ENCODE data around the gene MAG. TPM values are rescaled to one million over a fixed set of nuclear protein-coding genes. Genes with fewer than 3 reads are reported as not detected.

The MAG gene
- total and polyA plus RNA-seq, 5 experiments from 2014 or later: 0.08 TPM; not detected in 4

DNA sequence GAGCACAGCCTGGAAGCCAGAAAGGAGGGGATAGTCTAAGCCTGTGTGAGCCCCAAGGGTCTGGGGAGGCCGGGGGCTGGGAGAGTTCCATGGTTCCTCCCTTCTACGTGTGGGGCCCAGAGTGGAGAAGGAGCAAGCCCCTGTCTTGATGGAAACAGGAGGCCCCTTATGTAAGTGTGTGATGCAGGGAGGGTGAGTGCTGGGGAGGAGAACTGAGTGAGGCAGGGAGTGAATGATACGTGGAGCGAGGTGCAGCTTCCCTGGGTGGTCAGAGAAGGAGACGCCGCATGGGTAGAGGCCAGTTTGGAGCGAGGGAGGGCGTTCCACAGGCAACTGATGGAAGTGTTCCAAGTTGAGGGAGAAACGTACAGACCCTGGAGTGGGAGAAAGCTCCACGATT is 16.0 kb downstream of the MAG start:
- ATAC-seq (no peak), DNase-seq (no peak)
- Mint-ChIP-seq H3K4me1 (peaks cover 0 to 18% (median 2%) of the 10 kb centered on the region in 4 donors), H3K4me3 (no peak overlapping the region), H3K36me3 (no peaks in the 10 kb centered on the region), H3K27ac (peak overlapping the region in 1 of 10 donors; percentile 25), H3K27me3 (peaks cover 0 to 5% (median 0%) of the 10 kb centered on the region in 5 donors), H3K9me3 (no peaks in the 10 kb centered on the region)
- POLR2A ChIA-PET: no interaction called here

DNA sequence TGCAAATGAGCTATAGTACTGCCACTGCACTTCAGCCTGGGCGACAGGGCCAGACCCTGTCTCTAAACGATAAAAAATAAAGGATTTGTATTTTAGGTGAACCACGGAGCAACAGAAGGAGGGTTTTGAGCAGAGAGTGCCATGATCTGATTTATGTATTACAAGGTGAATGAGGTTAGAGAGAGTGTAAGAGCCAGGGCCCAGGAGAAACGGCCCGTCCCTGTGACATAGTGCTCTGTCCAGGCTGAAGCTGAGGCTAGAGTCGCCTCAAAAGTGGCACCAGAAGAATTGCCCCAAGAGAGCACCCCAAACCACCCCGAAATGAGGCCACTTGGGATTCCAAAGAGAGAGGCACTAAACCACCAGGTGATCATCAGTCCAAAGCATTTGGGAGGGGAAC is 16.9 kb downstream of the MAG start:
- H3K4me1 Mint-ChIP-seq: peaks cover 0 to 18% (median 2%) of the 10 kb centered on the region in 4 donors
- H3K36me3 Mint-ChIP-seq: no peaks in the 10 kb centered on the region
- ATAC-seq: no peak
- H3K4me3 Mint-ChIP-seq: no peak overlapping the region
- H3K27me3 Mint-ChIP-seq: peaks cover 0 to 5% (median 0%) of the 10 kb centered on the region in 5 donors
- DNase-seq: no peak
- no peaks in the 10 kb centered on the region for H3K9me3 Mint-ChIP-seq
- POLR2A ChIA-PET: no interaction called here
- peak overlapping the region in 1 of 10 donors; percentile 21 for H3K27ac Mint-ChIP-seq

DNA sequence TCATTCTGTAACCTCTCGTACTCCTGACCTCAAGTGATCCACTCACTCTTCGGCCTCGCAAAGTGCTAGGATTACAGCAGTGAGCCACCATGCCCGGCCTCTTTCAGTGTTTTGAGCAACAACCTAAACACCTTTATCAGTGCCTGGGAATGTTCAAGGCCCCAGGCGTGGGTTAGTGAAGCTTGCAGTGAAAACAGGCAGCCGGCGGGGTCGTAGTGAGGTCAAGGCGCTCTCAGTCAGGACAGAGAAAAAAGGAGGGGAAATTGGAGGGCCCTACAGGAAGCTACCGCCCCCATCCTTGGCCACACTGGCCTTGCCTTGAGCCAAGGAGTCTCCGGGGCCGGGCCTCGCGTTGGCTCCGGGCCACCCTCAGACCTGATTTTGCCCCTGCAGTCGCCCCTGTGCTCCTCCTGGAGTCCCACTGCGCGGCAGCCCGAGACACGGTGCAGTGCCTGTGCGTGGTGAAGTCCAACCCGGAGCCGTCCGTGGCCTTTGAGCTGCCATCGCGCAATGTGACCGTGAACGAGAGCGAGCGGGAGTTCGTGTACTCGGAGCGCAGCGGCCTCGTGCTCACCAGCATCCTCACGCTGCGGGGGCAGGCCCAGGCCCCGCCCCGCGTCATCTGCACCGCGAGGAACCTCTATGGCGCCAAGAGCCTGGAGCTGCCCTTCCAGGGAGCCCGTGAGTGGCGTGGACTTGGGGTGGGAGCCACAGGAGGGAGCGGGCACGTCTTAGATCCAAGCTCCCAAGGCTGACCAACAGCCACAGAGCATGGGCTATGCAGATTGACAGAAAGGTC is 17.7 kb downstream of the MAG start:
- no peak for ATAC-seq
- H3K27ac Mint-ChIP-seq: peak overlapping the region in 1 of 10 donors; percentile 56
- no peak for DNase-seq
- H3K4me3 Mint-ChIP-seq: no peak overlapping the region
- peaks cover 0 to 5% (median 0%) of the 10 kb centered on the region in 5 donors for H3K27me3 Mint-ChIP-seq
- peaks cover 0 to 21% (median 2%) of the 10 kb centered on the region in 4 donors for H3K4me1 Mint-ChIP-seq
- POLR2A ChIA-PET: no interaction called here
- H3K9me3 Mint-ChIP-seq: no peaks in the 10 kb centered on the region
- no peaks in the 10 kb centered on the region for H3K36me3 Mint-ChIP-seq

DNA sequence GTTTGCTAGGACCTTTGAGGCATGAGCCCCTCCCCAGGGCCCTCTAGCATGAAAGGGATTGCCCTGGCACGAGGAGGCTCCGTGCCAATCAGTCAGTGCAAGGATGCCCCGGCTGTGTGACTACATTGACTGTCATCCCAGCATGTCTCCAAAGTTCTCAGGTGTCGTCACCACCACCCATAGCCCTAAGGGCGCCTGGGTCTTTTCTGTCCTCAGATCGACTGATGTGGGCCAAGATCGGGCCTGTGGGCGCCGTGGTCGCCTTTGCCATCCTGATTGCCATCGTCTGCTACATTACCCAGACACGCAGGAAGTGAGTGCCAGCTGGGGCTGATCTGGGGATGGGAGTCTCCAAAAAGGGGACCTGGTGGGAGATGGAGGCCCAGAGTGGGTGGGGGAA is 18.4 kb downstream of the MAG start:
- POLR2A ChIA-PET: no interaction called here
- Mint-ChIP-seq H3K27me3 (peaks cover 0 to 5% (median 0%) of the 10 kb centered on the region in 5 donors), H3K27ac (peak overlapping the region in 1 of 10 donors; percentile 60), H3K9me3 (no peaks in the 10 kb centered on the region), H3K36me3 (no peaks in the 10 kb centered on the region), H3K4me1 (peaks cover 0 to 21% (median 2%) of the 10 kb centered on the region in 4 donors), H3K4me3 (no peak overlapping the region)
- ATAC-seq (peak in 1 of 2 donors; percentile 61), DNase-seq (peak in 1 of 10 donors; percentile 18)

DNA sequence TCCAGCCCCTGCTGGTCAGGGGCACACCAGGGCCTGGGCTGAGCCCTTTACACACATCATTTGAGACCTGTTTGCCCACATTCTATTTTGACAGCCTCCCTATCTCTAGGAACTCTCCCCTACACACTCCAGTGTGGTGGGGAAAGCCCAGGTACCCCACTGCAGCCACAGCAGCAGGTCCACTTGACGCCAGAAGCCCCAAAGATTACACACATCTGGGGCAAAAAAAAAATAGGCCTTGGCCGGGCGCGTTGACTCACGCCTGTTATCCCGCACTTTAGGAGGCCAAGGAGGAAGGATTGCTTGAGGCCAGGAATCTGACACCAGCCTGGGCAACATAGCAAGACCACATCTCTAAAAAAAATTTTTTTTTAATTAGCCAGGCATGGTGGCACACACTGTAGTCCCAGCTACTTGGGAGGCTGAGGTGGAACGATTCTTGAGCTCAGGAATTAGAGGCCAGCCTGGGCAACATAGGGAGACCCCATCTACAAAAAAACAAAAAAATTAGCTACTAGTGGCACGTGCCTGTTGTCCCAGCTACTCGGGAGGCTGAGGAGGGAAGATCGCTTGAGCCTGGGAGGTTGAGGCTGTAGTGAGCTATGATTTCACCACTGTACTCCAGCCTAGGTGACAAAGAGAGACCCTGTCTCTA is 19.0 kb downstream of the MAG start:
- no peak overlapping the region for H3K4me3 Mint-ChIP-seq
- H3K27me3 Mint-ChIP-seq: peaks cover 0 to 5% (median 0%) of the 10 kb centered on the region in 5 donors
- H3K27ac Mint-ChIP-seq: peak overlapping the region in 1 of 10 donors; percentile 27
- H3K4me1 Mint-ChIP-seq: peaks cover 0 to 23% (median 2%) of the 10 kb centered on the region in 4 donors
- ATAC-seq (peak in 1 of 2 donors; percentile 3), DNase-seq (no peak)
- no peaks in the 10 kb centered on the region for H3K36me3 Mint-ChIP-seq
- POLR2A ChIA-PET: no interaction called here
- no peaks in the 10 kb centered on the region for H3K9me3 Mint-ChIP-seq

DNA sequence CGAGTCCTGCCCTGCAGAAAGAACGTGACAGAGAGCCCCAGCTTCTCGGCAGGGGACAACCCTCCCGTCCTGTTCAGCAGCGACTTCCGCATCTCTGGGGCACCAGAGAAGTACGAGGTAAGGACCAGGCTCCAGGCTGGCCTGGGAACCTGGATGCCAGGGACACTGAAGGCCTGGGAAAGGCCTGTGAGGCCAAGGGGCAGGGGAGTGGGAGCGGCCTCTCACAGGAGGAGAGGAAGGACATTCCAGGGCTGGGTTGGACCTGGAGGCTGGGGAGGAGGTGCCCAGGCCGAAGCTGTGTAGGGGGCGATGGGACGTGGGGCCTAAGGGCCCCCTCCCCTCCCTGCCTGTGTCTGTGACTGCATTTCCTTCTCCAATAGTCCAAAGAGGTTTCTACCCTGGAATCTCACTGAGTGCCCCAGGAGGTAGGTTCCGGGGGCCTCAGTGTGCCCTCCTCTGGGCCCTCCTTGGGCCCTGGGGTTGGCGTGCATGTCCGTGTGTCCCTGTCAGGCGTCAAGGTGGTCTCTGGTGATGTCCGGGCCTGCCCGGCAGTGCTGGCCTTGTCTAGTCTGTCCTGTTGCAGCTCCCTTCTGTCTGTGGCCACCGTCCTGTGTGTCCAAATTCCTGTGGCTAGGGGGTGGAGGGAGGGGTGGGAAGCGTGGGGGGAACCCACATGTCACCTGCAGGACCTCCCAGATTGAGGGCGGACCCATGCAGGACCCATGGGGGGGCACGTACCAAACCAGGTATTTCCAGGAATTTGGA is 20.1 kb downstream of the MAG start:
- DNase-seq (no peak), ATAC-seq (no peak)
- Mint-ChIP-seq H3K4me1 (peaks cover 0 to 22% (median 2%) of the 10 kb centered on the region in 4 donors), H3K36me3 (no peaks in the 10 kb centered on the region), H3K27ac (peak overlapping the region in 1 of 10 donors; percentile 62), H3K9me3 (no peaks in the 10 kb centered on the region), H3K27me3 (peaks cover 0 to 5% (median 0%) of the 10 kb centered on the region in 5 donors), H3K4me3 (no peak overlapping the region)
- POLR2A ChIA-PET: no interaction called here

DNA sequence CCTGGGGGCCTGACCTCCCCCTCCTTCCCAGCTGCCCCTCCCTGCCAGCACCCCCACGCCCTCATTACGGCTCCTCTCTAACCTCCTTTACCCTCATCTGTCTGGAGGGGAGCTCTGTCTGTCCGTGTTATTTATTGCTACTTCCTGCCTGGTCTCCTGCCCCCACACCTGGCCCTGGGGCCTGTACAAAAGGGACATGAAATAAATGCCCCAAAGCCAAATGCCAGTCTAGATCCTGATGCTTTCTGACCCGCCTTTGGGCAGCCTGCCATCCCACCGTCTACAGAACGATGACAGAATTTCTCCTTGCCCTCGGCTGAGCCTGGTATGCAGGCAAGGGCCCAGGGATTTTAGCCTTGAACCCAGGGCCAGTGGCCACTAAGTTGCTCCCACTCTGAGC is 21.6 kb downstream of the MAG start:
- peaks cover 1 to 26% (median 5%) of the 10 kb centered on the region in 4 donors for H3K4me1 Mint-ChIP-seq
- peak overlapping the region in 1 of 10 donors; percentile 6 for H3K27ac Mint-ChIP-seq
- H3K4me3 Mint-ChIP-seq: no peak overlapping the region
- H3K9me3 Mint-ChIP-seq: no peaks in the 10 kb centered on the region
- ATAC-seq: no peak
- POLR2A ChIA-PET: interaction anchor here (0.5 kb wide), 1 partner anchor 12 kb away, joined by 3 read pairs; no protein-coding TSS in a partner anchor
- H3K27me3 Mint-ChIP-seq: peaks cover 0 to 2% (median 0%) of the 10 kb centered on the region in 5 donors
- DNase-seq: no peak
- H3K36me3 Mint-ChIP-seq: no peaks in the 10 kb centered on the region

DNA sequence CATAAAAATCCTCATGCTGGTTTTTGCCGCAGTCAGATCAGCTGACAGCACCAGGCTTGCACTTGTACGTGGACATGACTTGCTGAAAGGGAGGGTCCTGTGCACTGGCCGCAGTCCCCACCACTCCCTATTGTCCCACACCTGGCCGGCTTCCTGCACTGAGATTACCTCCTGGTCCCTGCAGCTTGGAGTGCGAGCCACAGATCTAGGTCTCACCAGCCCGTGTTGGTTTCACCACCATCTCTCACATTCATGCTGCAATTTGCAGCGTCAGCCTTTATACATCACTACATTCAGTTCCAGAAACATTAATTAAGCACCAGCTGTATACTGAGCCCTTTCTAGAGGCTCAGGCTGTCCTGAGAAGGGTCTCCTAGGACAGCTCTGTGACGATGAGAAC is 22.1 kb downstream of the MAG start:
- H3K36me3 Mint-ChIP-seq: no peaks in the 10 kb centered on the region
- no peak for ATAC-seq
- no peaks in the 10 kb centered on the region for H3K9me3 Mint-ChIP-seq
- peak overlapping the region in 1 of 10 donors; percentile 79 for H3K27ac Mint-ChIP-seq
- peaks cover 0 to 2% (median 0%) of the 10 kb centered on the region in 5 donors for H3K27me3 Mint-ChIP-seq
- no peak overlapping the region for H3K4me3 Mint-ChIP-seq
- no peak for DNase-seq
- POLR2A ChIA-PET: interaction anchor here (0.5 kb wide), 1 partner anchor 12 kb away, joined by 3 read pairs; no protein-coding TSS in a partner anchor
- H3K4me1 Mint-ChIP-seq: peaks cover 4 to 30% (median 9%) of the 10 kb centered on the region in 4 donors

DNA sequence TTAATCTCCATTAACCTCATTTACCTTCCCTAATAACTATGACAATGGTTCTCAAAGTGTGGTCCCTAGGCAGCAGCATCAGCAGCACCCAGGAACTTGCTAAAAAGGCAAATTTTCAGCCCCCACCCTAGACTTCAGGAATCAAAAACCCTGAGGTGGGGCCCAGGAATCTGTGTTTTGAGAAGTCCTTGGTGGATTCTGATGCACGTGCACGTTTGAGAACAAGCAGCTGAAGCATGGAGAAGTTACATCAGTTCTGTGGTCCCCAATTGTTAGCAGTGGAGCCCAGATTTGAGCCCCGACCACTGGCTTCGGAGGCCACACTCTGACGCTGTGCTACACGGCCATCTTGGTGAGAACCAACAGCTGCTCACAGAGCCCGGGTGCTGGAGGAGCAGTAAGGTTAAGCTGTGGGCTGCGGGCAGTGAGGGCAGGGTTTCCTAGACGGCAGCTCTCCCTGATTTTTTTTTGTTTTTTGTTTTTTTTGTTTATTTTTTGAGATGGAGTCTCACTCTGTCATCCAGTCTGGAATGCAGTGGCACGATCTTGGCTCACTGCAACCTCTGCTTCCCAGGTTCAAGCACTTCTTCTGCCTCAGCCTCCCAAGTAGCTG is 23.0 kb downstream of the MAG start:
- POLR2A ChIA-PET: no interaction called here
- peak overlapping the region in 1 of 10 donors; percentile 79 for H3K27ac Mint-ChIP-seq
- H3K4me3 Mint-ChIP-seq: no peak overlapping the region
- no peaks in the 10 kb centered on the region for H3K9me3 Mint-ChIP-seq
- H3K27me3 Mint-ChIP-seq: peaks cover 0 to 2% (median 0%) of the 10 kb centered on the region in 5 donors
- ATAC-seq (no peak), DNase-seq (no peak)
- peaks cover 4 to 34% (median 11%) of the 10 kb centered on the region in 4 donors for H3K4me1 Mint-ChIP-seq
- no peaks in the 10 kb centered on the region for H3K36me3 Mint-ChIP-seq

DNA sequence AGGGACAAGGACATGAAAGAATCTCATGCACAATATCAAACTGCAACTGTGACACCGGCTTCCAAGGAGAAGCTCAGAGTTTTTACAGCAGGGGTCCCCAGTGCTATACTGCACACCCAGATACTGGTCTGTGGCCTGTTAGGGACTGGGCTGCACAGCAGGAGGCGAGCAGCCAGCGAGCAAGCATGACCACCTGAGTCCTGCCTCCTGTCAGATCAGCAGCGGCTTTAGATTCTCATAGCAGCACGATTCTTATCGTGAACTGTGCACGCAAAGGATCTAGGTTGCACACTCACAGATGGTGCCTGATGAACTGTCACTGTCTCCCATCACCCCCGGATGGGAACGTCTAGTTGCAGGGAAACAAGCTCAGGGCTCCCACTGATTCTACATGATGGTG is 23.9 kb downstream of the MAG start:
- Mint-ChIP-seq H3K4me3 (no peak overlapping the region), H3K27me3 (peaks cover 0 to 2% (median 0%) of the 10 kb centered on the region in 5 donors), H3K4me1 (peaks cover 4 to 43% (median 9%) of the 10 kb centered on the region in 4 donors), H3K36me3 (no peaks in the 10 kb centered on the region), H3K27ac (no peak overlapping the region), H3K9me3 (no peaks in the 10 kb centered on the region)
- DNase-seq (no peak), ATAC-seq (no peak)
- POLR2A ChIA-PET: no interaction called here

DNA sequence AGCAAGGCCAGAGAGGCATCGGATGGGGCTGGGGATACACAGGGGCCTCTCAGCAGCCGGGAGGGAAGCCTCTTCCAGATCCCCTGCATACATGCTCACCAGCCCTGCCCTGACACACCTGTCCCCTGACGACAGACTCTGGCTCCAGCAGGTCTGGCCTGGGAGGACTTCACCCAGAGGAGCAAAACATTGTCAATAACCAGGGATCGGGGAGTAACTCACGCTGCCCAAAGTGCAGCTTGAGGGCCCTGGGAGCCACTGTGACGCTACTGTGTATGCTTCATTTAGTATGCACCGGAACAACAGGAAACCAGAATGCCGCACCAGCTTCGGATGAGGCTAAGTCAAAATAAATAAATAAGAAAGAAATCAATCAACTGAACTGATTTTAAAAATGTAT is 24.6 kb downstream of the MAG start:
- no peak overlapping the region for H3K4me3 Mint-ChIP-seq
- H3K9me3 Mint-ChIP-seq: peaks cover 0 to 2% (median 0%) of the 10 kb centered on the region in 9 donors
- POLR2A ChIA-PET: no interaction called here
- DNase-seq (no peak), ATAC-seq (no peak)
- peak overlapping the region in 1 of 10 donors; percentile 56 for H3K27ac Mint-ChIP-seq
- peaks cover 4 to 50% (median 9%) of the 10 kb centered on the region in 4 donors for H3K4me1 Mint-ChIP-seq
- peaks cover 0 to 3% (median 0%) of the 10 kb centered on the region in 5 donors for H3K27me3 Mint-ChIP-seq
- no peaks in the 10 kb centered on the region for H3K36me3 Mint-ChIP-seq

DNA sequence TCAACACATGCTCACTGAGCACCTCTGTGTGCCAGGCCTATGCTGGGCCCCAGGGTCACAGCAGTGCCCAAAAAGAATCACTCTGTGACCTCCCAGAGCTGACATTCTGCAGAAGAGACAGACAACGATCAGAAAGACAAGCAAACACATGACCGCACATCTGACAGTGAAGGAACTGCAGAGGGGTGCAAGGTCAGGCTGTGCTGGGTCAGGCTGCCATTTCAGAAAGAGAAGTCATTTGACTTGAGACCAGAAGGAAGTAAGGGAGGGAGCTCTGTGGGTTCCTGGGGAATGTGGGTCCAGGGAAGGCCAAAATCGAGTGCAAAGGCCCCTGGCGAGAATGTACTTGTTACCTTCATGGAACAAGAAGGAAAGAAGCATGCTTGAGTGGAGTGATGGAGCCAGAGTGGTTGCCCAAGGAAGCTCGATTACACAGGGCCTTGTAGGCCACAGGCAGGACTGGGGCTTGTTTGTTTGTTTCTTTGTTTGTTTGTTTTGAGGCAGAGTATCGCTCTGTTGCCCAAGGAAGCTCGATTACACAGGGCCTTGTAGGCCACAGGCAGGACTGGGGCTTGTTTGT is 25.6 kb downstream of the MAG start:
- no peak for DNase-seq
- peaks cover 0 to 12% (median 1%) of the 10 kb centered on the region in 9 donors for H3K9me3 Mint-ChIP-seq
- peaks cover 4 to 57% (median 9%) of the 10 kb centered on the region in 4 donors for H3K4me1 Mint-ChIP-seq
- H3K4me3 Mint-ChIP-seq: no peak overlapping the region
- H3K36me3 Mint-ChIP-seq: peaks cover 0 to 4% (median 0%) of the 10 kb centered on the region in 3 donors
- H3K27me3 Mint-ChIP-seq: peaks cover 0 to 5% (median 0%) of the 10 kb centered on the region in 5 donors
- peak overlapping the region in 2 of 10 donors; percentile 54 to 74 for H3K27ac Mint-ChIP-seq
- POLR2A ChIA-PET: no interaction called here
- no peak for ATAC-seq

Data from naive thymus-derived CD8-positive, alpha-beta T cell (primary cell).